HG03432 (cell line): Measurements from ENCODE around the gene HOXC13.

Experiments
- ATAC-seq: cut with Tn5 transposase; IDR thresholded peaks from one replicate; pipeline ENCODE4 v1.9.1; 2021; ENCODE audit warnings: mild to moderate bottlenecking, moderate library complexity; ENCODE audit not compliant: unreplicated experiment

HOXC13 gene

DNA sequence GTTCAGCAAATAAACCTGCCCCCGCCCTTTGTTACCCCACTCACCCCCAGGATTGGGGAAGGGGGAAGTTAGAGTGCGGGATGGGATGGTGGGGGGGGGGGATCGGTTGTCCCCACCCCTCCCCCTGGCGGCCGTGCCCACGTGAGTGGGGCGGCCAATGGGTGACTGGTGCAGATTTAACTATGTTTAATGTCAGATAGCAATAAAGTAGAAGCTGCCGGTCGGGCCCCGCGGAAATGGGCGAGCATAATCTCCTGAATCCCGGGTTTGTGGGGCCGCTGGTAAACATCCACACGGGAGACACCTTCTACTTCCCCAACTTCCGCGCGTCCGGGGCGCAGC is 16.0 kb downstream of the HOXC13 start, which contains the start of gene HOXC12:
Gene HOXC12, plus strand, starts transcription at position 210 of the 342 bp plus-strand sequence. Its CDS starts 27 bp downstream, at position 237.
- no peak for ATAC-seq

- no peak for ATAC-seq
Observed at GRCh38 chr12:53955036-53955775, 16.6 kb downstream of the HOXC13 start.

- no peak for ATAC-seq
Observed at GRCh38 chr12:53955776-53956250, 17.2 kb downstream of the HOXC13 start.

DNA sequence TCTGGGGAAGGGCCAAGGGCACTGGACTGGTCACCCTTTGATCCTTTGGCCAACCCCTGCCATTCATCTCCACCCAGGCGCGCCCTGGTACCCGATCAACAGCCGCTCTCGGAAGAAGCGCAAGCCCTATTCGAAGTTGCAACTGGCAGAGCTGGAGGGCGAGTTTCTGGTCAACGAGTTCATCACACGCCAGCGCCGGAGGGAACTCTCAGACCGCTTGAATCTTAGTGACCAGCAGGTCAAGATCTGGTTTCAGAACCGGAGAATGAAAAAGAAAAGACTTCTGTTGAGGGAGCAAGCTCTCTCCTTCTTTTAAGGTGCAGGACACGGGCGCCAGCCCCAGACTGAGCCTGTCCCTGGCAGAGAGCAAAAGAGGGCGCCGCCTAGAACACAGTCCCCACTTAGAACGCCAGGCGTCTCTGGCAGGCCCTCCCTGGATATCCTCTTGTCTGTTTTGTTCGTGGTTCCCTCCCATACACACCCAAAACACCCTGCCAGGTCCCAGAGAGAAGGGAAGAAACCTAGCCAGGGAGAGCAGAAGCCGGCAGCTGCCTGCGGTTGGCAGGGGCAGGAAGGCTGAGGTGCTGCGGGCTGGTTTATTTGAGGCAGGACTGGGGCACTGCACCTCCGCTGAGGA is 17.7 kb downstream of the HOXC13 start:
- no peak for ATAC-seq

GRCh38 chr12:53956914-53957536 is 18.4 kb downstream of the HOXC13 start:
- no peak for ATAC-seq

DNA sequence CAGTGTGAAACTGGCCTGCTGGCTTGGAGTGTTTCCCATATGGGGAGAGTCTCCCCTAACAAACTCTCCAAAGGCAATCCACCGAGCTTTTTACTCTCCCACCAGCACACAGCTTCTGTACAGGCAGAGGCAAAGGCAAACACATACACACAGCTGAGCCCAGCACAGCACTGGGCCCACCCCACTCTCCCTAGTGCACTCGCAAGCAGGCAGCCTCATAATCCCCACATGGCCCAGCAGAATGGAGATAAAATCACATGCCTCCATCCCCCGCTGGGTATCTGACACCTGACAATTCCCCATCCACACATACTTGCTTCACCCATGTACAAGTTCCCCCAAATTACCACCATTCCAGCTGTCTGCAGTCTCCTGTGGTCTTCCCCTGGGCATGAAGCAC is 19.5 kb downstream of the HOXC13 start:
- no peak for ATAC-seq

GRCh38 chr12:53959314-53959713 is 20.7 kb downstream of the HOXC13 start:
- ATAC-seq, result no peak

GRCh38 chr12:53960187-53961024 is 21.8 kb downstream of the HOXC13 start:
- ATAC-seq, result no peak

GRCh38 chr12:53961025-53961761 is 22.6 kb downstream of the HOXC13 start:
- ATAC-seq, result no peak

DNA sequence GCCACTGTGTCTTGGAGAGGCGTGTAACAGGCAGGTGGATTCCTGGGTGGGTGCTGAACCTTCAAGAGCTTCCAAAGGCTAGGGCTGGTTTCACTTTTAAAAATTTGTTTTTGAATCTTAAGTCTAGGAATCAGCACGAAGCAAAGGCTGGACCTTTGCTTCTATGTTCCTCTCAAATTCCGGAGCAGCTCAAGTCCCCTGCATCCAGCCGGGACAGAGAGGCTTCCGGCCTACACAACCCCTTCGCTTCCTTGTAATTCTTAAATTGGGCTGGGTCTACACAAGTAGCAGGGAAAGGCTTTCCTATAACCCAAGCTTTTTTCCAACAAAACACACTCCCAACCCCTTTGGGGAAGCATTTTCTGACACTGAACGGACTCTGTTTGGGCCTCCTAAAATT is 24.4 kb downstream of the HOXC13 start:
- ATAC-seq, result no peak

GRCh38 chr12:53963434-53964314 is 25.0 kb downstream of the HOXC13 start:
- no peak for ATAC-seq

- ATAC-seq, result no peak
Observed at GRCh38 chr12:53964315-53964713, 25.7 kb downstream of the HOXC13 start.

DNA sequence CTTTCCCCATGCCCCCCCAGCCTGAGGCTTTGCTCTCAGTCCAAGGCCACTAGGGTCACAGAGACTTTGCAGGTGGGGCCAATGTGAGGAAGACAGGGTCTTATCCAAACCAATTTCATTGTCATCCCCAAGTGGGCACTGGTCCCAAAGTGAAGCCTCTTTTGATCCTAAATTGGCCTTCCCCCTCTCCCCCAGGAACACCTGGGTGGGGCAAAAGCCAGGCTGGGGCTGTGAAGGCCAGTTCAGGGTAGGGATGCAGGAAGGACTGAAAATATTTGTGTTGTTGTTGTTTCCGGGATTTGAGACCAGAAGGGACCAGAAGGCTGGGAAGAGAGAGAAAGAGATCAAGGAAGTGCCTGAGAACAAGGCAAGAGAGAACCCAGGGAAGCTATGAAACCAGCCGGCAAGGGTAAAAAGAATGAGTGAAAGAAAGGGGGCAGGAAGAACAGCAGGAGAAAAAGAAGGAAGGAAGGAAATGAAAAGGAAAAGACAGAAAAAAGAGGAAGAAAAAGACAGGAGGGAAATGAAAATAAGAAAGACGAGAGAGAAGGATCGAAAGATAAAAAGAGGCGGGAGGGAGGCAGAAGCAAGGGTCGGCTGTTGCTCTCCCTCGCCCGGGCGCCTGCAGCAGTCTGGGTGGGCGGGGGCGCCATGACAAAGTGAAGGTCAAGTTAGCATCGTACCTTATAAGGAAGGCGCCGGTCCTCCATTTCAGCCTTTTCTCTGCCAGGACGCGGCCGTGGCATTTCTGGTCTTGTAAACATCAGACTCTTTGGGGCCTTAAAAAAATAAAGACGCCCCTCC is 26.9 kb downstream of the HOXC13 start:
- no peak for ATAC-seq

DNA sequence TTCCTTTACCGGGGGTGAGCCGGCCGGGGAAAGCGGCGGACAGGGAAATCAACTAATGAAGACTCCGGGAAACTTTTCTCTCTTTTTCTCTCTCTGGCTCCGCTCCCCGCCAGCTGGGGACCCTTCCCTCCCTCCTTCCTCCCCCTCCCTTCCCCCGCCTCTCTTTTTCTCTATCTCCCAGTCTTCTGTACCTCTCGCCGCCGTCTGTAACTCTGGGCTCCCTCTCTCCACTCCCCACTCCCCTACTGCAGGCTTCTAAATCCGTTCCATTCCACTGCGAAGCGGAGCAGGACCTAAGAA is 27.4 kb downstream of the HOXC13 start:
- ATAC-seq, result no peak

- no peak for ATAC-seq
Observed at GRCh38 chr12:53966385-53967133, 27.9 kb downstream of the HOXC13 start.

GRCh38 chr12:53967421-53967925 is 28.8 kb downstream of the HOXC13 start:
- no peak for ATAC-seq

DNA sequence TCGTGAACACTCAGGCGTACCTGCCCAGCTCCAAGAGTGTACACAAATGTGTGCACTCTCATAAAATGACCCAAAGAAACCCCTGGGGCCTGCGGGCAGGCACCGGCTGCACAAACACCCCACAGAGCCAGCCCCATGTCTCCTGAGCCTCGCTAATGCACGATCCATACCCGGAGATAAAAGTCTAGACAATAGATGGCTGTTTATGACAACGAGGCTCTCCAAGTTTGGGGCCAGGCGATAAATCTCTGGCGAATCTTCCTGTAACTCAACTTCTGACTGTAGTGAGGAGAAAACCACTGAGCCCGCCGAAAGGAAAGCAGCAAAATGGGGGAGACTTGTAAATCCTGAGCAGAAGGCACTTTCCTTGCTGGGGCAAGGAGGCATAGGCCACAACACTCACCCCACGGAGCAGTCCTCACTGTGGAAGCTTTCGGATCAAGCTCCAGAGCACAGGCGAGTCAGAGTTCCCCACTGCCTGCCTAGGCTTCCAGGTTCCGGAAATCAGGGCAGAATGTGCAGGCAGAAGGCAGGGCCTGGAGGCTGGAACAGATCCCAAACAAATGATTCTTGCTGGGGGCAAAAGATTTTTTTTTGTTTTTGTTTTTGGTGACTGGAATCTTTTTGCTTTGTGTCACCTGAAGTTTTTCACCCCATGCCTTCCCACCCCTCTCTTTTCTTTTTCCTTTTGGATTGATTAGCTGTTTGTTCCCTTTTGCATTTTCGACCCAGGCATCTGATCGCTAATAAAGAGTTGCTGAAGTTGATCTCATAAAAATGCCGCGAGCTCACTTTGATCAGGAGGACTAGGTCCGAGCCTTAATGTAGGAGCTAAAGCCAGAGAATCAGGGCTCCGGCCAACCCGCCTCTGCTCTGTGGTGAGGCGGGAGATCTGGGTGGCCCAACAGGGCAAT is 29.8 kb downstream of the HOXC13 start:
- no peak for ATAC-seq
